Brain pericyte (primary cell): ENCODE data around the gene SREBF2.

ENCODE experiments used
- DNase-seq: peaks from one replicate; pipeline ENCODE4 v3.0.0-alpha.2; 2012; ENCODE audit warnings: low read depth, low spot score

SREBF2 gene

GRCh38 chr22:41832553-41833368 lies at the start of gene SREBF2:
SREBF2 (plus strand) TSS chr22:41833105; CDS start chr22:41833271, 166 bp downstream.
- DNase-seq: peak; percentile 100

DNA sequence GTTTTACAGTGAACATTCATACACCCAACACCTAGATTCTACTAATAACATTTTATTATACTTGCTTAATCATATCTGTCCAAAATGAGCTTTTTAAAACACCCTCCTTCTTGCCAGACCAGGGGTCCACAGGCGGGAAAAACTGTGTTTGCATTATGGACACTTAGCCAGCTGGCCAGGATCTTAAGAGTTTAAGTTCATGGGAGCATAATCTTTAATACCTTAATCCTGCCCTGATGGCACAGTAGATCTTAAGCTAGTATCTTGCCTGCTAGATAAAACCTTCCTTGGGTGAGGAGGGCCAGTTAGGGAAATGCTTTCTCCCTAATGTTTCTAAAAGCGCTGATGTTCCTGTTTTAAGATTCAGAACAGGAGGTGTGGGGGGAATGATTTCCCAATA lies 45.6 kb upstream of the SREBF2 start:
- DNase-seq: no peak

GRCh38 chr22:41793871-41794270 lies 39.0 kb upstream of the SREBF2 start:
- DNase-seq: no peak

- DNase-seq: no peak
Measured at GRCh38 chr22:41798736-41799135, 34.2 kb upstream of the SREBF2 start.

DNA sequence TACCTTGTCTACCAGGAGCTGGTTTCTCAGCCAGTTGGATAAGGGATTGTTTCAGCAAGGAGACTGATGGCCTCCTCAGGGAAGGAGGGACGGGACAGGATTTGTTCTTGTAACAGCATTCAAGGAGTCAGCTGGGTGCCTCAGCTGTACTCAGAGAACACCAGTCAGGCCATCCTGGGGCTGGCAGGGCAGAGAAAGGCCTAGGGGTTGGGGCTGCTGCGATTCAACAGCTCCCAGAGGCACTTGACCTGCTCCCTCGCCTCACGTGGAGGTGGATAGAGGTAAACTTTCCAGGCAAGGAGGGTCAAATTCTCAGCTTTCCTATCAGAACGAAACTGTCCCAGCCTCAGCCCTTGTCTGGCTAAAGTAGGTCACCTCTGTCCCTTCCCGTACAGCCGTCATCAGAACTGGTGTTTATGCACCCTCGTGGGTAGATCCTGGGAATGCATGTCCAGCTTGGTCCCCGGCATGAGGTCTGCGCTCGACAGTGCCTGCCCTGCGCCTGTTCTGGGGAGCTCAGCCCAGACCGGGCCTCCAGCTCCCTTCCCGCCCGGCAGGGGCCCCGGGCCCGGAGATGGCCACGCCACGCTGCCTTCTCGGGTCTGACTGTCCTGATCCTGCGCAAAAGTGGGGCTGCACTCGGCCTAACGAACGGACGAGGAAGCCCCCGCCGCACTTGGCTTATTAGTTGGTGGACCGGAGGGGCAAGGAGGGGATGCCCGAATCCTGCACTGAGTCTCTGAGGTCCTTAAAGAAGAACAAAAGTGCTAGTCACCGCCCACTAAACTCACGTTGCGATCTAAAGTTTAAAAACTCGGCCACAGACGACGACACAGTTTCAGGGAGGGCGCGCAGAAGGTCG lies 33.2 kb upstream of the SREBF2 start:
- DNase-seq: no peak

DNA sequence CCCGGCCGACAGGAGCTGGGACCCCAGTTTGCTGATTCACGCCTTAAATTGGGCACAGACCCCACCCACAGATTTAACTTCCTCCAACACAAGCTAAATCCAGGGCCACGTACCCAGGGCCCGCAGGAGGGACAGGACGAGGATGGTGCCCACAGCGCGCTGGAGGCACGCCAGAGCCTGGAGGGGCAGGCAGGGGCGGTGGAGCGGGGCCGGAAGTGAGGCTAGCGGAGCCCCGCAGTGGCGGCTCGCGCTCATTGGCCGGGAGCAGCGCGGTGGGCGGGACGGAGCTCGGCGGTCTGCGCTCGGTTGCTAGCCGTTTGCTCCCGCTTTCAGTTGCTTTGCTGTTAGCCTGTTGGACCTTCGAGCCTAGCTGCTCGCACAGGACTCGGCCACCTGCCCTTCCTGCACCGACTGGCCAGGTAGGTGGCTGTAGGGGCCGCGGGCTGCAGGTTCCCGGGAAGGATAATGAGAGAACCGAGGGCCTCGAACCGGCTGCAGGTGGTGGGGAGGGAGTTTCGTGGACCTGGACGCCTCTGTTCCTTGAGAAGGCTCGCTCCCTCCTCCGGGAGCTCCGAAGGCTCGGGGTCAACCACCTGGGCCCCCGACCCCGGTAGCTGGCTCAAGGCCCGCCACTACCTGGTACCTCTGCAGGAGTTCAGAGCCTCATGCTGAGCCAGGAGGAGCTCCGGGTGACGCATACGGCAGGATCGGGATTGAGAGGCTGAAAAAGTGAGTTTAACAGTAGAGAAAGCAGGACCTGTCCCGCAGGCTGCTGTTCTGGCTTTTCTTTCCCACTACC lies 32.4 kb upstream of the SREBF2 start, which contains the start of gene CCDC134:
TSS of gene CCDC134 (plus strand) at position 332 of the 799 bp plus-strand sequence. CDS start 8,212 bp downstream, outside the sequence.
- DNase-seq: peak; percentile 41

- DNase-seq: no peak
Measured at GRCh38 chr22:41801147-41801819, 31.6 kb upstream of the SREBF2 start.

GRCh38 chr22:41801886-41802285 lies 31.0 kb upstream of the SREBF2 start:
- DNase-seq: no peak

GRCh38 chr22:41805639-41806038 lies 27.3 kb upstream of the SREBF2 start:
- no peak for DNase-seq

- no peak for DNase-seq
Measured at GRCh38 chr22:41808400-41808799, 24.5 kb upstream of the SREBF2 start.

- DNase-seq: no peak
Measured at GRCh38 chr22:41810022-41810421, 22.9 kb upstream of the SREBF2 start.

DNA sequence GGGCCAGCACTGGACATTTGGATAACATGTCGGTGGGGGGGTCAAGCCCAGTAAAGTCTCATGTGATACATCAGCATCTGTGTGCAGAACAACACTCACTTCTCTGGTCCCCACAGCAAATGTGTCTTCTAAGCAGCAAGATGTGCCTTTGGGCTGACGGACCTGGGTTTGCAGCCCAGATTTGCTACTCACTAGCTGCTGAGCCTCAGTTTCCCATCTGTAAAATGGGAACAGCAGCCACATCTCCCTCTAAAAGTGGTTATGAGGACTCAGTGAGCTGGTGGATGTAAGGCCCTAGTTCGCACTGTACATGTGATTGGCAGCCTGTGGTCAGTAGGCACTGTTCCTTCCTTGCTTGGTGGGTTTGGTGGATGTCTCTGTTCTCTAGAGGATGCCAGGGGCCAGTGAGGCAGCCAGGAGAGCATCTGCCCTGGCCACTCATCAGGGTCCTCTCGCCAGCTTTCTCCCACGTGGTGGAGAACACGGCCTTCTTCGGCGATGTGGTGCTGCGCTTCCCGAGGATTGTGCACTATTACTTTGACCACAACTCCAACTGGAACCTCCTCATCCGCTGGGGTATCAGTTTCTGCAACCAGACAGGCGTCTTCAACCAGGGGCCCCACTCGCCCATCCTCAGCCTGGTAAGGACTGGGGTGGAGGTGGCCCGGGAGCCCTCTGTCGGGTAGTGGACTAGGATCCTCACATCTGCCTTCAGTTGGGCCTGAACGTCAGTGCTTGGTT lies 19.9 kb upstream of the SREBF2 start:
- no peak for DNase-seq

DNA sequence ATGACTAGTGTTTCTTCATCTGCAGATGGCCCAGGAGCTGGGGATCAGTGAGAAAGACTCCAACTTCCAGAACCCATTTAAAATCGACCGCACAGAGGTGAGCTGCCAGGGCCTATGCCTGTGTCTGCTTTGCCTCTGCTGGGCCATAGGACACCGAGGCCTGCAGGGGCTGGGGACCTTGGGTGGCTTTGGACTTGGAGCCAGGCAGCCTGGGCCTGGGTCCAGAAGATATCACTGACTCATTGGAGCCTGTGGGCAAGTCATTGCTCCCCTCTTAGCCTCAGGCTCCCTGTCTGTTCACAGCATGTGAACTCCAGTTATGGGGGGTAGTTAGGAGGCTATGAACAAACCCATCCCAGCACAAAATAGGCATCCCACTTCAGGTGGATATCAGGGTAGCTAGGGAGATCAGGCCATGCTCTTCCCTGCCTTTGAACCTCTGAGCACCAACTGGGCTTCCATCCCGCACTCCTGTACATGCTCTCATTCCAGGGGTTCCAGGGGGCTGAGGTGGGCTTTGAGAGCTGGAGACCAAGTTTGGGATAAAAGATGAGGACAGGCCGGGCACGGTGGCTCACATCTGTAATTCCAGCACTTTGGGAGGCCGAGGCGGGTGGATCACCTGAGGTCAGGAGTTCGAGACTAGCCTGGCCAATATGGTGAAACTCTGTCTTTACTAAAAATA lies 19.0 kb upstream of the SREBF2 start:
- DNase-seq: no peak

DNA sequence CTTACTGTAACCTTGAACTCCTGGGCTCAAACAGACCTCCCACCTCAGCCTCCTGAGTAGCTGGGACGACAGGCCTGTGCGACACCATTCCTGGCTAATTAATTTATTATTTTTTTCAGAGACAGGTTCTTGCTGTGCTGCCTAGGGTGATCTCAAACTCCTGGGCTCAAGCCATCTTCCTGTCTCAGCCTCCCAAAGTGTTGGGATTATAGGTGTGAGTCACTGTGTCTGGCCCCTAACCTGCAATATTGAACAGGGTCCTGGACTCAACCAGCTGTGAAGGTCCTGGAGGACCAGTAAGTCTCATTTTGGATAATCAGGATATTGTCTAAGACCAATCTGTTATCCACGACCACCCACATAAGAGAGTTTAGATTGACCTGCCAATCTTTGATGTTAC lies 17.2 kb upstream of the SREBF2 start:
- no peak for DNase-seq

- DNase-seq: no peak
Measured at GRCh38 chr22:41816241-41816640, 16.7 kb upstream of the SREBF2 start.

- DNase-seq: no peak
Measured at GRCh38 chr22:41816871-41817270, 16.0 kb upstream of the SREBF2 start.

DNA sequence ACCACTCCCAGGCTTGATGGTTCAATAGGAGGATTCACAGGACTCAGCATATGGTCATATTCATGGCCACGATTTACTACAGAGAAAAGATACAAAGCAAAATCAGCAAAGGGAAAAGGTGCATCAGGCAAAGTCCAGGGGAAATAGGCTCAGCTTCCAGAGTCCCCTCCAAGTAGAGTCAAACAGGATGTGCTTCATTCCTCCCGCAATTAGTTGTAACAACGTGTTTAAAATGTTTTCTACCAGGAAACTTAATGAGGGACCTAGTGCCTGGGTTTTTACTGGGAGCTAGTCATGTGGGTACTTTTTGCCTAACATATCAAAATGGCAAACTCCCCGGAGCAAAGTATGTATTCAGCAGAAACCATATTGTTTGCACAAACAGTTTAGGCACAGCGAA lies 14.9 kb upstream of the SREBF2 start:
- no peak for DNase-seq

- no peak for DNase-seq
Measured at GRCh38 chr22:41818596-41818995, 14.3 kb upstream of the SREBF2 start.

DNA sequence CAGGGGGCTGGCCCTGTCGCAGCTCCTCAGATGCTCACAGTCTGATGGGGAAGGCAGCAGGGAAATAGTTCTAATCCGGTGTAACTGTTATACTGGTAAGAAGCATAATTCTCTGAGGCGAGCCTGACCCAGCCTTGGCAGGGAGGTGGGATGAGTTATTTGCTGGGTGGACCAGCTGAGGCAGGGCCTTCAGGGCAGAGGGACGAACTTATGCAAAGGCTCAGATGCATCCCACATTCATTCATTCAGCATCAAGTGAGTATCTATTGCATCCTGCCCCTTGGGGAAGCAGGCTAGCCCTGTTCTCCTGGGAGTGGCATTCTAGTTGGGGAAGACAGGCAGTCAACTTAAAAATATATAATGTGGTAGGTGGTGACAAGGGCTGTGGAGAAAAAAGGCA lies 13.6 kb upstream of the SREBF2 start:
- no peak for DNase-seq

DNA sequence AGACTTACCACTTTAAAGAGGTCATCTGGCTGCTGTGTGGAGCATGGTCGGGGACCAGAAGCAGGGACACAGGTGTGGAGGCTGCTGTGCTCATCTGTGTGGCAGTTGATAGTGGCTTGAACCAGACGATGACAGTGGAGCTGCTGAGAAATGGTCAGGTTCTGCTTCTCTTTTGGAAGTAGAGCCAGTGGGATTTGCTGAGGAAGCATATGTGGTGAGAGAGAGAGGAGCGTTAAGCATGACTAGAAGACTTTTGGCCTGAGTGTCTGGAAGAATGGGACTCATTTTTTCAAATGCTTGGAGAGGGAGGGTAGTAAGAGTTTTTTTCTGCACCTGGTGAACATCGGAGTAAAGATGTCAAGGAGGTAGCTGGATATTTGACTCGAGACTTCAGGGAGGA lies 12.5 kb upstream of the SREBF2 start:
- DNase-seq: no peak
